Endometrial microvascular endothelial cells (primary cell): ENCODE results near the gene TMEM161A. TPM values are rescaled to one million over a fixed set of nuclear protein-coding genes. Genes with fewer than 3 reads are reported as not detected.
"Not testable (repeated sequence)": the region's sequence is repeated elsewhere in the genome, so short reads cannot be mapped to it uniquely, and the experiment has no call there.

Experiments
- in situ Hi-C: cut with HindIII; loops from 2 replicates; pipeline ENCODE4 v1.10.0; 2017; ENCODE audit warnings: low sequenced_read_pairs, low pct_unique_long_range_greater_than_20kb; ENCODE audit errors: inconsistent ontology term
- total RNA-seq: library from RNA; depleted of rRNA; stranded (reverse); fragments of >200 nt; gene quantifications from one replicate; pipeline ENCODE4 v1.2.3, GENCODE V29; 2015; ENCODE audit errors: inconsistent ontology term

The TMEM161A gene
- total RNA-seq, 1 donor from 2014 or later: 25.1 TPM

DNA sequence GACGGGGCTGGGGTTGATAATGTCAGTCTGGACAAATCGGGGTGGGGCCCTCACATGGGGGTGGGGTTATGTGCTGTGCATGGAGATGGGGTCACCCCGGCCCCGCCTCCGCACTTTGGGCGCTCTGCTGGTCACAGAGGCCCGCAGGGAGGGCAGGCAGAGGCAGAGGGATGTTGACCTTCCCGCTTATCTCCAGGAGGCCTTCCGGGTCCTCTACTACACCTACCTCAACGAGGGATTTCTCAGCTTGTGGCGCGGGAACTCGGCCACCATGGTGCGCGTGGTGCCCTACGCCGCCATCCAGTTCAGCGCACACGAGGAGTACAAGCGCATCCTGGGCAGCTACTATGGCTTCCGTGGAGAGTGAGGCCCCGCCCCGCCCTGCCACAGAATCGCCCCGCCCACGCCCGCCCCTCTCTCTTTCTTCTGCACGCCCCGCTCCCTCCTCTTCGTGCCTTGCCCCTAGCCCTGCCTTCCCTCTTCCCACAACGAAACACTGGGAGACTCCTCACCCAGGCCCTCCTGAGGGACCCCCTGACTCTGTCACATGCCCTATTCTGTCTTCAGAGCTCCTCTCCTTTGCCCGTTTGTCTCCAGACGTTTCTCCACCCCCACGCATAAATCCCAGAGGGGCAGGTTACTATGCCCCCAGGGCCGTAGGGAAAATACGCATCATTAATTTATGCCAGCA, 32.8 kb downstream of the TMEM161A start:
- in situ Hi-C loops: no loop called here

GRCh38 chr19:19103167-19103566, 35.1 kb downstream of the TMEM161A start:
- in situ Hi-C loops: no loop called here

- in situ Hi-C loops: not testable (repeated sequence)
Observed at GRCh38 chr19:19102566-19102965, 35.7 kb downstream of the TMEM161A start.

- in situ Hi-C loops: no loop called here
Observed at GRCh38 chr19:19101540-19101939, 36.7 kb downstream of the TMEM161A start.

- in situ Hi-C loops: no loop called here
Observed at GRCh38 chr19:19098703-19099632, 39.3 kb downstream of the TMEM161A start.

- in situ Hi-C loops: no loop called here
Observed at GRCh38 chr19:19098084-19098702, 40.1 kb downstream of the TMEM161A start.

- in situ Hi-C loops: no loop called here
Observed at GRCh38 chr19:19096641-19097627, 41.3 kb downstream of the TMEM161A start.

DNA sequence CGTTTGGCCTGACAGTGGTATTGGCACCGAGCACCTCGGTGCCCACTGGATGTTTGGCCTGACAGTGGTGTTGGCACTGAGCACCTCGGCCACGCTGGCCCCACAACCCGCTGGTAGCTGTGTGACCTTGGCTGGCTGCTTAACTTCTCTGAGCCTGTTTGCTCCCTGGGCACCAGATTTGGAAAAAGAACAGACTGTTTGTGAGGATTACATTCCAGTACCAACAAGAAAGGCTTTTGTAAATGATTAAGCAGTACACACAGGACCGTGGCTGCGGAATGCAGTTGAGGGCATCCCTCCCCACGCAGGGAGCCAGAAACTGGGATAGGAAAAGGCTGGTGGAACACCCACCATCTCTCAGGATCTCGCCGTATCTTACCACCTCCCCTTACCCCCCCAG, 42.6 kb downstream of the TMEM161A start:
- in situ Hi-C loops: no loop called here

GRCh38 chr19:19094513-19094912, 43.8 kb downstream of the TMEM161A start:
- in situ Hi-C loops: no loop called here

DNA sequence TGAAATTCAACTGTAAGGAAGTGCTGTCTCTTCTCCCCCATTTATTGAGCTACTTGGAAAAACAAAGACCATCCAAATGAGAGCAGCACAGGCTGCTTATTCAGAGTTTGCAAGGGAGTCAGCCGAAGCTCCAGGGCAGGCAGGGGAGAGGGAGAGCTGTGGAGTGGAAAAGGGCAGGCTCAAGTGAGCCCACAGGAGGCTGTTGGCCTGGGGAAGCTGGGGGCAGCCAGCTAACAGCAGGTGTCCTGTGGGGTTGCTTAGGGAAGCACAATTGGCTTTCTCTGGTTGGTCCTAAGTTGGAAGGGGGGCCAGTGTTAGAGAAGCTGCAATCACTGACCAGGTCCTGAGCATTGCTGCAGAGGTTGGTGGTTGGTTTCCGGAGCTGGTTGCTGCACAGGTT, 50.6 kb downstream of the TMEM161A start:
- in situ Hi-C loops: no loop called here

GRCh38 chr19:19083413-19084178, 54.7 kb downstream of the TMEM161A start:
- in situ Hi-C loops: no loop called here

DNA sequence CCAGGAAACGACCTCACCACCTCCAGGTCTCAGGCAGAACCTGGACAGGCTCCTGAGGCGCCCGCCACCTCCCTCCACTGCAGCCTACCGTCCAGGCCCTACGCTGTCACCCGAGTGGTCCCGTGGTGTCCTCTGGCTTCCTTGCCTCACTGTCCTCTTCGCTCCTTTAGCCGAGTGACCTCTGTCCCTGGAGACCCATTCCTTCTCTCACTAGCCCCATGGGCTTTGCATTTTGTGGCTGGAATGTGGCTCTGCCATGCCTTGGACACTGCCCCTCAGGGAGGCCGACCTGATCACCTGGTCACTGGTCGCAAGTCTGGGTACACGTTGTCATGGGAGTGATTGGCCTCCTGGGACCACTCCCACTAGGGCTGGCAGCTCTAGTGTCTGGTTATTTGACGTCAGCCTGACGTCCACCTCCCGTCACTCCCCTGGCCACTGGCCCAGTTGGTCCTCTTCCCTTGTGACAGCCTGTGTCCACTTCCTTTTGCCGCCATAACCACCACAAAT, 56.6 kb downstream of the TMEM161A start:
- in situ Hi-C loops: no loop called here

- in situ Hi-C loops: no loop called here
Observed at GRCh38 chr19:19079571-19079970, 58.7 kb downstream of the TMEM161A start.

- in situ Hi-C loops: no loop called here
Observed at GRCh38 chr19:19078801-19079200, 59.5 kb downstream of the TMEM161A start.

GRCh38 chr19:19077103-19077502, 61.2 kb downstream of the TMEM161A start:
- in situ Hi-C loops: no loop called here

GRCh38 chr19:19076476-19076875, 61.8 kb downstream of the TMEM161A start:
- in situ Hi-C loops: no loop called here

DNA sequence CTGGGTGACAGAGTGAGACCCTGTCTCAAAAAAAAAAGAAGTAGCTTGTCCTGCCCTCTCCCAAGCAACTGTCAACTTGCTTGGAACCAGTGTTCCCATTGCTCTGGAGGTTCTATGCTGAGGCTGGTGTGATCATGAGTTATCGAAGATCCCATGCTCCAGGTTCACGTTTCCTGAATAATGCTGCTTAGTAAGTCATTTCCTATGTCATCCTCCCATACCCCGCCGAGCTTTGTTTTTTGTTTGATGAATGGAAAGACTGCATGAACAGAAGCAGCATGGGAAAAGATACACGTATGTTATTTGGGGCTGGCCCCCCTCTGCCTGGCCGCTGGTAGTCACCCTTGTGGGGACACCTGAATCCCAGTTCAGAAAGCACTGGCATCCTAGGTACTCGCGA, 63.2 kb downstream of the TMEM161A start:
- in situ Hi-C loops: no loop called here
